Anterior cingulate cortex (tissue), 58 donors: ENCODE data around the gene TYROBP.
A peak's percentile ranks its signal among the peaks of the same experiment; 100 is the strongest.
"Not testable (repeated sequence)": the region's sequence is repeated elsewhere in the genome, so short reads cannot be mapped to it uniquely, and the experiment has no call there.

Source experiments
- DNase-seq, 58 donors: peaks; one replicate each; lab custom pipeline; 2025; lab: John Stamatoyannopoulos, UW

Gene TYROBP

GRCh38 chr19:35932291-35932936 lies 24.3 kb upstream of the TYROBP start:
- no peak for DNase-seq

GRCh38 chr19:35931874-35932202 lies 23.7 kb upstream of the TYROBP start:
- no peak for DNase-seq

- DNase-seq: peak; percentile 90 to 100 (median 99)
Measured at GRCh38 chr19:35931161-35931873, 23.2 kb upstream of the TYROBP start.

GRCh38 chr19:35929876-35930275 lies 21.8 kb upstream of the TYROBP start:
- DNase-seq: no peak

- no peak for DNase-seq
Measured at GRCh38 chr19:35928507-35928906, 20.4 kb upstream of the TYROBP start.

- no peak for DNase-seq
Measured at GRCh38 chr19:35925501-35925900, 17.4 kb upstream of the TYROBP start.

GRCh38 chr19:35921012-35921411 lies 12.9 kb upstream of the TYROBP start:
- DNase-seq: no peak

- DNase-seq: no peak
Measured at GRCh38 chr19:35919306-35919705, 11.2 kb upstream of the TYROBP start.

GRCh38 chr19:35915443-35915842 lies 7.3 kb upstream of the TYROBP start:
- DNase-seq: no peak

- DNase-seq: no peak
Measured at GRCh38 chr19:35913589-35913988, 5.5 kb upstream of the TYROBP start.

- DNase-seq: no peak
Measured at GRCh38 chr19:35911790-35912189, 3.7 kb upstream of the TYROBP start.

- DNase-seq: no peak
Measured at GRCh38 chr19:35911173-35911572, 3.1 kb upstream of the TYROBP start.

- DNase-seq: not testable (repeated sequence)
Measured at GRCh38 chr19:35910355-35910754, 2.3 kb upstream of the TYROBP start.

- DNase-seq: no peak
Measured at GRCh38 chr19:35909684-35910035, 1.6 kb upstream of the TYROBP start.

GRCh38 chr19:35908973-35909683 lies 1.0 kb upstream of the TYROBP start:
- DNase-seq: peak in 38 of 58 donors; percentile 17 to 71 (median 37)

GRCh38 chr19:35907377-35907745 lies 734 bp downstream of the TYROBP start:
- DNase-seq: no peak

- no peak for DNase-seq
Measured at GRCh38 chr19:35905178-35905727, 2.8 kb downstream of the TYROBP start.

- DNase-seq: no peak
Measured at GRCh38 chr19:35904311-35905068, 3.6 kb downstream of the TYROBP start.

- peak in 43 of 58 donors; percentile 11 to 69 (median 43) for DNase-seq
Measured at GRCh38 chr19:35903550-35904179, 4.4 kb downstream of the TYROBP start.

GRCh38 chr19:35902870-35903475 lies 5.1 kb downstream of the TYROBP start:
- no peak for DNase-seq
